Esophagus muscularis mucosa (tissue), 4 donors: ENCODE measurements around the gene SLC12A2. TPM values are rescaled to one million over a fixed set of nuclear protein-coding genes. Genes with fewer than 3 reads are reported as not detected.

Experiments used
- DNase-seq: peaks from one replicate; pipeline ENCODE4 v3.0.0-alpha.2; 2017; ENCODE audit errors: extremely low spot score
- H3K27ac ChIP-seq, 4 donors: fragments of 200-600 bp; sonication (generic); replicated peaks in 1 of 4; 1 replicate in 3 of 4; 2 replicates in 1 of 4; pipeline ENCODE4 v1.5.1; 2016 to 2019; ENCODE audit warnings: mild to moderate bottlenecking in 1 of 4
- H3K27me3 ChIP-seq, 4 donors: fragments of 200-600 bp; sonication (generic); one replicate each; pipeline versions ENCODE4 v1.5.1 to v1.6.0; 2016 to 2019
- H3K36me3 ChIP-seq, 4 donors: fragments of 200-600 bp; sonication (generic); one replicate each; pipeline ENCODE4 v1.5.1; 2016 to 2019
- H3K4me1 ChIP-seq, 4 donors: fragments of 200-600 bp; sonication (generic); one replicate each; pipeline ENCODE4 v1.5.1; 2016 to 2019
- H3K4me3 ChIP-seq, 4 donors: fragments of 200-600 bp; sonication (generic); 1 replicate in 2 of 4; 2 replicates in 2 of 4; pipeline ENCODE4 v1.5.1; 2016 to 2019; ENCODE audit warnings: mild to moderate bottlenecking in 4 of 4, moderate library complexity in 1 of 4
- H3K9me3 ChIP-seq, 4 donors: fragments of 200-600 bp; sonication (generic); 1 replicate in 3 of 4; 2 replicates in 1 of 4; pipeline ENCODE4 v1.5.1; 2016 to 2019
- EP300 ChIP-seq: sonication (generic); formaldehyde crosslinking; IDR thresholded peaks from one replicate; pipeline ENCODE4 v1.6.1; 2017; ENCODE audit warnings: antibody characterized with exemption
- POLR2A ChIP-seq: fragments of 450-650 bp; IDR thresholded peaks from one replicate; pipeline ENCODE4 v1.6.1; 2017; ENCODE audit warnings: antibody characterized with exemption, moderate library complexity, mild to moderate bottlenecking, low read depth
- POLR2AphosphoS5 ChIP-seq, 2 donors: sonication (generic); formaldehyde crosslinking; IDR thresholded peaks; one replicate each; pipeline ENCODE4 v1.6.1; 2017; ENCODE audit warnings: antibody characterized with exemption in 2 of 2
- WGBS: methylation state at CpG from one replicate; pipeline ENCODE4 v1.1.5; 2018; 5-methylcytosine and 5-hydroxymethylcytosine counted together
- intact Hi-C: fragments of 100-400 bp; cut with DNase I; formaldehyde crosslinking; loops from one replicate; pipeline ENCODE4 v1.15.1; 2023
- total RNA-seq, 4 donors: library from RNA; depleted of rRNA; stranded (reverse); fragments of >200 nt; gene quantifications; one replicate each; pipeline versions ENCODE4 v1.1.0 to v1.2.1, GENCODE V29; 2016
- TF ChIP-seq, protein P1 (sequence below), 3 experiments: fragments of 200-600 bp in 2 of 3; fragments of 450-650 bp in 1 of 3; sonication (generic) in 2 of 3; IDR thresholded peaks; one replicate each; pipeline ENCODE4 v1.5.1; 2017 to 2019; ENCODE audit warnings: antibody characterized with exemption in 3 of 3, mild to moderate bottlenecking in 2 of 3, moderate library complexity in 1 of 3

SLC12A2 gene
- total RNA-seq, 4 donors from 2014 or later, result 93.4 to 132 (median 113) TPM

DNA sequence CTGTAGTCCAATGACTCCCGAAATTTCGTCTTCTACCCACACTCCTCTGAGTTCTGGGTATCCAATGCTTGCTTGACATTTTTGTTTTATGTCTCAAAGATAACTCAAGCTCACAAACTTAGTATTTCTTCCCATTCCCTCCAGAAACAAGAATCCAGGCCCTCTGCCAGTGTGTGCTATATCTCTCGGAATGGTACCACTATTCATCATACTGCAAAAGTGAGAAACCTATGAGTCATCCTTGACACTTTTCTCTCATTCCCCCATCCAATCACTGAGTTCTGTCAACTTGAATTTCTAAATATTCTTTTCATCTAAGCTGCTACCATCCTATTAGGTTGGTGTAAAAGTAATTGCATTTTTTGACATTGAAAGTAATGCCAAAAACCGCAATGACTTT, 9.8 kb downstream of the SLC12A2 start:
- Histone ChIP-seq H3K27me3 (no peaks in the 10 kb centered on the region), H3K27ac (peak overlapping the region in 3 of 4 donors; percentile 10 to 29 (median 28)), H3K4me1 (peaks cover 4 to 49% (median 37%) of the 10 kb centered on the region in 4 donors), H3K9me3 (peaks cover 0 to 19% (median 10%) of the 10 kb centered on the region in 4 donors), H3K36me3 (no peaks in the 10 kb centered on the region), H3K4me3 (no peak overlapping the region)
- DNase-seq, result no peak
- WGBS, result 72% methylated on average over 4 of the region's 4 CpGs
- intact Hi-C loops, result no loop called here
- TF ChIP-seq, protein P1, sequence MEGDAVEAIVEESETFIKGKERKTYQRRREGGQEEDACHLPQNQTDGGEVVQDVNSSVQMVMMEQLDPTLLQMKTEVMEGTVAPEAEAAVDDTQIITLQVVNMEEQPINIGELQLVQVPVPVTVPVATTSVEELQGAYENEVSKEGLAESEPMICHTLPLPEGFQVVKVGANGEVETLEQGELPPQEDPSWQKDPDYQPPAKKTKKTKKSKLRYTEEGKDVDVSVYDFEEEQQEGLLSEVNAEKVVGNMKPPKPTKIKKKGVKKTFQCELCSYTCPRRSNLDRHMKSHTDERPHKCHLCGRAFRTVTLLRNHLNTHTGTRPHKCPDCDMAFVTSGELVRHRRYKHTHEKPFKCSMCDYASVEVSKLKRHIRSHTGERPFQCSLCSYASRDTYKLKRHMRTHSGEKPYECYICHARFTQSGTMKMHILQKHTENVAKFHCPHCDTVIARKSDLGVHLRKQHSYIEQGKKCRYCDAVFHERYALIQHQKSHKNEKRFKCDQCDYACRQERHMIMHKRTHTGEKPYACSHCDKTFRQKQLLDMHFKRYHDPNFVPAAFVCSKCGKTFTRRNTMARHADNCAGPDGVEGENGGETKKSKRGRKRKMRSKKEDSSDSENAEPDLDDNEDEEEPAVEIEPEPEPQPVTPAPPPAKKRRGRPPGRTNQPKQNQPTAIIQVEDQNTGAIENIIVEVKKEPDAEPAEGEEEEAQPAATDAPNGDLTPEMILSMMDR (IDR thresholded peaks at IDR 0.05), result no peak
- no peak for TF ChIP-seq EP300
- TF ChIP-seq POLR2AphosphoS5 (IDR thresholded peaks at IDR 0.05), result no peak

DNA sequence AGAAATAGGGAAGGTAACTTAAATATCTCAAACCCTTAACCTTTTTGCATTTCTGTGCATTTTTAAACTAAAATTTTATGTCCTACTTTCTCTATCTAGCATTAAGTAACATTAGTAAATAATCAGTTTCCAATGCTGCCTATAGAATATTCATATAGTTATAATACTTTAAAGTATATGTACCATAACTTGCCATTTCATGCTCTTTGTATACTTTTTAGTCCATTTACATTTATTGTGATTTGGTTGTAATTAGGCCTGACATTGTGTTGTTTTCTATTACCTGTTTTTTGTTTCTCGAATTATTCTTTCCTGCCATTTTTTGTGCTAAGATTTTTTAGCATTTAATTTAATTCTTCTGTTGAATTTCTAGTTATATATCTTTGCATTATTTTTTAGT, 13.7 kb downstream of the SLC12A2 start:
- DNase-seq, result no peak
- peaks cover 0 to 24% (median 10%) of the 10 kb centered on the region in 4 donors for H3K9me3 ChIP-seq
- TF ChIP-seq, protein P1 (IDR thresholded peaks at IDR 0.05), result no peak
- TF ChIP-seq POLR2AphosphoS5 (IDR thresholded peaks at IDR 0.05) (no peak), EP300 (no peak), POLR2A (no peak)
- H3K4me3 ChIP-seq, result no peak overlapping the region
- H3K36me3 ChIP-seq, result no peaks in the 10 kb centered on the region
- H3K4me1 ChIP-seq, result peaks cover 4 to 52% (median 39%) of the 10 kb centered on the region in 4 donors
- H3K27ac ChIP-seq, result no peak overlapping the region
- WGBS, result 92% methylated on average over 1 of the region's 1 CpG
- intact Hi-C loops, result no loop called here
- no peaks in the 10 kb centered on the region for H3K27me3 ChIP-seq

DNA sequence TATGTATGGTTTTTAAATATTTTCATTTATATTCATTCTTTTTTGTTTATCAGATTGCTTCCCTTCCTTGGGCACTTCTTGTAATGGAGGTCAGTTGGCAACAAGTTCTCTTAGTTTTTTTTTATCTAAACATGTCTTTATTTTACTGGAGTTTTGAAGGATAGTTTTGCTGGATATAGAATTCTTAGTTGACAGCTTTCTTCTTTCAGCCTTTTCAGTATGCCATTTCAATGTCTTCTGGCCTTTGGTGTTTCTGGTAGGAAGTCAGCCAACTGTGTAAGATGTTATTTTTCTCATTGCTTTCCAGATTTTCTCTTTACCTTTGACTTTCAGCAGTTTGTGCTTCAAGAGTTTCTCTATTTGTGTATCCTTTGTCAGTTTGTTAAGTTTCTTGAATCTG, 14.2 kb downstream of the SLC12A2 start:
- Histone ChIP-seq H3K9me3 (peaks cover 0 to 24% (median 10%) of the 10 kb centered on the region in 4 donors), H3K27me3 (no peaks in the 10 kb centered on the region), H3K4me3 (no peak overlapping the region), H3K27ac (no peak overlapping the region), H3K36me3 (no peaks in the 10 kb centered on the region), H3K4me1 (peaks cover 4 to 48% (median 34%) of the 10 kb centered on the region in 4 donors)
- DNase-seq, result no peak
- intact Hi-C loops, result no loop called here
- no peak for TF ChIP-seq EP300
- TF ChIP-seq POLR2AphosphoS5 (IDR thresholded peaks at IDR 0.05), result no peak
- no peak for TF ChIP-seq POLR2A
- TF ChIP-seq, protein P1 (IDR thresholded peaks at IDR 0.05), result no peak

DNA sequence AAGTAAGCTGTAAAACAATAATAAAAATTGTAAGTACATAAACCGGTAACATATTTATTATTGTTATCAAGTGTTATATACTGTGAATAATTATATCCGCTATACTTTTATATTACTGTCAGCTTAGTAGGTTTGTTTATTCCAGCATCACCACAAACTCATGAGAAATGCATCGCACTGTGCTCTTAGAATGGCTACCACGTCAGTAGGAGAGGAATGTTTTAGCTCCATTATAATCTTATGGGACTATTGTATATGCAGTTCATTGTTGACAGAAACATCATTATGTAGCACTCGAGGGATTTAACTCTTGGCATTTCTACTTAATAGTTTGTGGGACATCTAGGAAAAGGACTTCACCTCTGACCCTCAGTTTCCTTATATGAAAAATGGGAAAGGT, 16.4 kb downstream of the SLC12A2 start:
- no peak for DNase-seq
- WGBS, result 57% methylated on average over 5 of the region's 5 CpGs

More for the DNA sequence above, 16.4 kb downstream of the SLC12A2 start:
- H3K4me1 ChIP-seq, result peaks cover 6 to 45% (median 28%) of the 10 kb centered on the region in 4 donors
- H3K4me3 ChIP-seq, result no peak overlapping the region
- intact Hi-C loops, result no loop called here
- TF ChIP-seq POLR2AphosphoS5 (IDR thresholded peaks at IDR 0.05) (no peak), EP300 (no peak), POLR2A (no peak)
- TF ChIP-seq, protein P1 (IDR thresholded peaks at IDR 0.05), result no peak
- H3K27ac ChIP-seq, result peak overlapping the region in 3 of 4 donors; percentile 1 to 49 (median 28)
- peaks cover 0 to 24% (median 10%) of the 10 kb centered on the region in 4 donors for H3K9me3 ChIP-seq
- H3K36me3 ChIP-seq, result no peaks in the 10 kb centered on the region
- no peaks in the 10 kb centered on the region for H3K27me3 ChIP-seq
